CD4-positive, alpha-beta T cell treated with Interleukin-17A for 1 hour (primary cell): ENCODE data around the gene ZEB2.

Source experiments
- DNase-seq: peaks from one replicate; pipeline ENCODE4 v3.0.0-alpha.2; 2020

ZEB2 gene

DNA sequence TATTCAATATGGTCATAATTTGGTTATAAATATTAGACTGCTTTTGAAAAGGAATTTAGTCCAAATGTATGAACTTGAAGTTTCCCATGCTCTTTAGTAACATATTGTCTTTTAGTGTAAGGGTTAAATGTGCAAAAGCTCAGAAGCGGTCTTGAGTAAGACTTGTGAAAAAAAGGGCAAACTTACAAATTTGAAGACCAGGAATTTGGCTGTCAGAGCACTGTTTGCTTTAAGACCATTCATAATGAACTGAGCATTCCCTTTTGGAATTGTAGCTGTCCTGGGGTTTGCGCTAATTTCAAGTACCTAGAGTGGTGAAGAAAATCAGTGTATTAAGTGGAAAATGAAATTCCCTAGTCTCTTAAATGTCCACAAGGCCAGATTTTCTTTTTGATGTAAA, 6.9 kb upstream of the ZEB2 start:
- DNase-seq: no peak

DNA sequence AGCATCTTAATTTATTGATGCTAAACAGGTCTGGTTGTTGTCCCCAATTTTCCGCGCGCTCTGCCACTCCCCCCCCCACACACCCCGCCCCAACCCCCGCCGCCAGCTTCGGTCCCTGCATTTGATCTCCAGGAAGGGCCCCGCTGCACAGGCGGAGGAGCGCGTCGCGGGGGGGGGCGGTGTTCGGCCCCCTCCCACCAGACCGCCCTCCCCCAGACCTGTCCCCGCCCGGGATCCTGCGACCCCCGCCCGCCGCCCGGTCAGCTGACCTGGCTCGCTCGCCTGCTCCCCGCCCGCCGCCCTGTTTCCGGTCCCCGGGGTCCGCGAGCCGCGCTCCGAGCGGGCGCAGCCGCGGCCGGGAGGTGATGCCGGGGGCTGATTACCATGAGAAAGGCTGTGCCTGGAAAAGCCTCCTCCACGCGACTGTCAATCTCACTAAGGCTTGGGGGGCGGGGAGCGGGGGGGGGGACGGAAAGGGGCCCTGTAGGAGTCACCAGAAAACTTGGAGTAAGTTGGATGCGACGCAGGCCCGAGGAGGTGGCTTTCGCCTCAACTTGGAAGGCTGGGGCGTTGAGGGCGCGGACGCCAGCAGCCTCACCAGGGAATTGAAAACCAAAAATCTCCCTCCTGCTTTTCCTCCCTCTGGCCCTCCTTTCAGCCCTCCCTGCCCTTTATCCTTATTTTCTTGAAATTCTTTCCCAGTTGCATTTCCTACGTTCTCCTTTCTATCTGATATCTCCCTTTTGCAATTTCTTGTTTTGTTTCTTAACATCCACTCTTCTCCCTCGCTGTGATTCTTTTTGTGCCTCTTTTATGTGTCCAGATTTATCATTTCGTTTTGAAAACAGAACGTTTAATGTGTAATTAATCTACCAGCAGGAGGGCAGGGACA, 4.4 kb upstream of the ZEB2 start:
- DNase-seq: no peak

GRCh38 chr2:144523596-144524117, 3.7 kb upstream of the ZEB2 start:
- DNase-seq: no peak

- DNase-seq: no peak
Observed at GRCh38 chr2:144522897-144523595, 3.1 kb upstream of the ZEB2 start.

DNA sequence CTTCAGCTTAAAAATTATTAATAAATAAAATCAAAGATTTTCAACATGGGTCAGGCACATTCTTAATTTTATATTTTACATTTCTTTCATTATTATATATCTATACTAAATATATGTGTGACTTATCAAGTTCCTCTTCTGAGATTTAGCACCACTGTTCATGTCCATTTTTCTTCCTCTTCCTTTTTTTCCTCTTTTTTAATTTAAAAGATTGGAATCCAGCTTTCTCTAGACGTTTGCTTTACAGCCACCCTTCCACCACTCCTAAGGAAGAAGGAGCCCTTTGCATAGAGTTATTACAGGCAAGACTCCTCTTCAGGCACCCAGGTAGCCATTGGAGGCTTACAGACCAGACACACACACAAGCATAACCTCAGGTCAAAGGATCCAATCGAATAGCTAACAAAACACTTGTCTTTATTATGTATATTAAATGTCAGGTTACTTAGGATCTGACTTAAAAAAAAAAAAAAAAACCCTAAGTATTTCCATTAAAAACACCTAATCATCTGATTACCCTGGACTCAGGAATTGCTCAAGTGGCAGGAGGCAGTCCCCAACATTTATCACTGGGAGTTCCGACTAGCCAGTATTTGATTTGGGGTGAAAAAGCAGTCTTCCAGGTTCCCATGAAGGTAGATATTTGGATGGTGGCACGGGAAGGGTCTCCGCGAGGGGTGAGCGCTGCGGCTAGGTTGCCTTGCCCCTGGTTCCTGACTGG, 2.4 kb upstream of the ZEB2 start:
- DNase-seq: no peak

DNA sequence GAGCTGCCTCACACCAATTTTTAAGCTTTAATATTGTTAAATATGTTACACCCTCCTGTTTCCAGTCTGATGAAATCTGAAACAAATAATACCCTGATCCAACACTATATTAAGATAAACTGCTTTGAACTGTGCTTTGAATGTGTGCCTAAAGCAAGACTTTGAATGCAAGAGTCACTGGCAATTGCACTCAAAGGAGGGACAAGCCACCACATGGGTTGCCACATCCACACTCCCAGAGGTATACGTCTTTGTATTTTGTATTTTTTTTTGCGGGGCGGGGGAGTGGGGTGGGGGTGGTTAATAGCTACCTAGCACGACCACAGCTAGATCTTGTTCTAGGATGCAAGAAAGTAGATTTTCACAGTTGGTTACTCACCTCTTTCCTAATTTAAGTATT, 1.8 kb upstream of the ZEB2 start:
- DNase-seq: no peak

DNA sequence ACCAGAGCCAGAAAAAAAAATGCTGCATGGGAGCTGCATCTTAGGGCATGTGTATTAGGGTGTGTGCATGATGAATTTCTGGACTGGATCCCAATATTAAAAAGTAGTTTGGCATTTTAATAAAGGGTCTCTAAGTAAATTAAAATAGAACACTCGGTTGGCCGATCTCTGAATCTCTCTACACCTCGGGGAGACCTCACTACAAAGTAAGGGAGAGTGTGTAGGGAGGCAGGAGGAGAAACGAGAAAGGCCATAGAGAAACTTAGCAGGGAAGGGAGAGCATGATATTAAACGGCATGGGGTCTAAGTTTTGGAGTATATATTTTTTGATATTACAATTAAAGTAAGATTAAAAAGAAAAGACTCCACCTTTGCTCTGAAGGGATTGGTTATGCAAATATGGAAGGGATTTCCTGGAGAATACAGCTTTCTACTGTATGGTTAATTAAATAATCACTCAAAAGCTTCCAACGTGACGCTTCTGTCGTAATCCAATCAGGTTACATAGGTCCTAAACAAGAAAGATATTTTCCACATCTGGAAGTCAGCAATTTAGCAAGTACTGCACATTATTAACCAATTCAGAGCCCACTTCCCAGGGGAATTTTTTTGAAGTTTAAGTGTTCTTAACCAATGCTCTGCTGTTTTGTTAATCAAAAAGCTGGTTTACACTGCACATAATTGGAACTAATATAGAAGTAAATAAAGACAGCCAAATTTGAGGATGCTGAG, 1.0 kb upstream of the ZEB2 start:
- no peak for DNase-seq

- no peak for DNase-seq
Observed at GRCh38 chr2:144519597-144519933, 354 bp downstream of the ZEB2 start.

- no peak for DNase-seq
Observed at GRCh38 chr2:144518748-144519596, 947 bp downstream of the ZEB2 start.

DNA sequence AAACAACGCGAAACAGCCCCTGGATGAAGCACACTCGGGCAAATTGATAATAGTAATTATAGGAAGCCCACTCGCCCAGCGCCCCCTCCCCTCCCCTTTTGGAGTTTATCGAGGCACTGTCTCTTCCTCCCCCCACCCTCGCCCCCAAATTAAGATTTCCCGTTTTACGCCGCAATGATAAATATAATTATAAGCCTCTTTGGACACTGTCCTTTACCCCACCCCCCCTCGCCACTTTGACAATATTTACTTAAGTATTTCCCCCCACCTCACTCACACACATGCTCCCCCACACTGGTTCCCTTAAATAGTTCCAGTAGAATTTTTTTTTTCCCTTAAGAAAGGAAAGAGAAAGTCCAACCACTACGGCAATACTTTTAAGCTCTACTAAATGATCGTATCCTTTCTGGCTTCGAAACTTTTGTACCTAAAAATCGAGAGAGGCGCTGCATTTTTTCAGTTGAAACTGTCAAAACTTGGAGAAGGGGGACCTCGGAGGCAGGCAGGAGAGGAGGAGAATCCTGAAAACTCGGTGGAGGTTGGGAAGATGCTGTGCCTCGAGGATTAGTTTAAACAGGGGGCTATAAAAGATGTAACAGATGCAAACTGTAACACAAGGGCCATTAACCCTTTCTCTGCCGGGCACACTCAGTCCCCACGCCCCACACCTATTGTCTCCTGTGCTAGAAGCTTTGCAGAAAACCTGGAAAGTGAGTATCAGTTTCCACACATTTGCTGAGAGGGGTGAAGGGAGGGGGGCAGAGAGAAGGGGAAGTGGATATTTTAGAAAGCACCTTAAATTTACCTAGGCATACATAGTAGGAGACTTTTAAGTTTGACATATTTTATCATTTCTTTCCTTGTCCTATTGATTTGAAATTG, 1.8 kb downstream of the ZEB2 start:
- no peak for DNase-seq

- DNase-seq: peak; percentile 75
Observed at GRCh38 chr2:144516981-144517865, 2.7 kb downstream of the ZEB2 start.

GRCh38 chr2:144516411-144516980, 3.4 kb downstream of the ZEB2 start:
- DNase-seq: no peak

DNA sequence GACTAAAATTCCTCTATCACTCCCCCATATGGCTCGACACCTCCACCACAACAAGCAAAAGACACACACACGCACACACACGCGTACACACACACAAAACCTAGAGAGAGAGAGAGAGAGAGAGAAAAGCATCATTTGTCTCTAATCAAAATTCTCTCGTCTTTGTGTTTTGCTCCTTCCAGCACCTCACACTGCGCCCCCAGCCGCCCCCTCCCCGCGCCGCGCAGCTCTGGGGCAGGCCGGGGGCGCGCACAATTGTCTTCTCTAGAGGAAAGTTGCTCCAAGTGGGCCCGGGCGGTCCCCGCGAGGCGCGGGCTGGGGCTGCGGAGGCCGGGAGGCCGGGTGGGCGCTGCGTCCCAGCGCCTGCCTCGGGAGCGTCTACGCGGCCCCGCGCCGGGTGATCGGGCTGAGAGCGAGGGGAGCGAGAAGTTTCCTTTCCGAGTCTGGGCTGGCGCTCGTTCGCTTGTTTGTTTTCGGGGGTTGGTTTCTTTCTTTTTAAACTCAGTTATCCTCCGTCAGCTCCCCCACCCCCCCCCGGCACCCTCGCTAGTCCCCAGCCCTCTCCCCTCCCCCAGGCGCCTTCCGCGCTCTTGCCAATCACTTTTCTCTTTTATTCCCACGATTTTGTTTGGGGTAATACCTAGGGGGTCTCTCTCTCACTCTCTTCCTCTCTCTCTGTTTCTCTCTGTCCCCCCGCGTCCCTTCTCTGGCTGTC, 4.1 kb downstream of the ZEB2 start:
- DNase-seq: peak; percentile 75

GRCh38 chr2:144515099-144515695, 4.7 kb downstream of the ZEB2 start:
- DNase-seq: no peak

- DNase-seq: no peak
Observed at GRCh38 chr2:144514616-144515091, 5.3 kb downstream of the ZEB2 start.

DNA sequence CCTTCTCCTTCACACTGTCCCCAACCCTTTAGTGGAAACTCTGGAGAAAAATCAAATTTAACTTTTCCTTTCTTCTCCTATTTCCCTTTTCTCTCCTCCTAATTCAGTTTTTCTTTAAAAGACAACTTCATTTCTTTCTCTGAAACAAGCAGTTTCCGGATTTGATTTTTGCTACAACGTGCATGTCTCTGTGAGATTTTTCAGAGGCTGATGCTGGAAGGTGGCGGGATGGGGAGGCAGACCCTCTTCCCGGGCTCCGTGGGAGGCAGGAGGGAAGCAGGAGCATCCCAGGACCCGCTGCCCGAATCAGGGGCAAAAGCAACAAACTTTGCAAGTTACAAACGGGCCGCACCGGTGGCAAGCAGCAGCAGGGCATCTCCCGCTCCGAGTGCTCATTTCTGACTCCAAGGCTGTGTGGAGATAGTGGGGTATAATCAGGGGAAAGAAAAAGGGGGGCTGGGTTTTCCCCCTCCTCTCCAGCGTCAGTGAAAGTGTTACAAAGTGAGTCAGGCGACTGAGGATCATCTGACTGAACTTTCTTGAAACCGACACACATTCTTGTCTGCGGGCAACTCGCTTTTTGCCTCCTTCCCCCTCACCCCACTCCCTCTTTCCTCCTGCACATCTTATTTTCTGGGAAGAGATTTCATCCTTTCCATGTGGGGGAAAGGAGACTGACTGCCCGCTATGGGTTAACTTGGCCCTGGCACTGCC, 6.4 kb downstream of the ZEB2 start:
- peak; percentile 61 for DNase-seq

- no peak for DNase-seq
Observed at GRCh38 chr2:144512891-144513351, 7.0 kb downstream of the ZEB2 start.
